Measurements from ENCODE around the gene NT5DC4. TPM values are rescaled to one million over a fixed set of nuclear protein-coding genes. Genes with fewer than 3 reads are reported as not detected.

The NT5DC4 gene
- total RNA-seq: not detected in 2 replicates
- long read RNA-seq, partial matches to known transcripts: 0 of 2 reads
- long read RNA-seq, other reads (novel, unspliced or antisense): 2 of 2 reads

DNA sequence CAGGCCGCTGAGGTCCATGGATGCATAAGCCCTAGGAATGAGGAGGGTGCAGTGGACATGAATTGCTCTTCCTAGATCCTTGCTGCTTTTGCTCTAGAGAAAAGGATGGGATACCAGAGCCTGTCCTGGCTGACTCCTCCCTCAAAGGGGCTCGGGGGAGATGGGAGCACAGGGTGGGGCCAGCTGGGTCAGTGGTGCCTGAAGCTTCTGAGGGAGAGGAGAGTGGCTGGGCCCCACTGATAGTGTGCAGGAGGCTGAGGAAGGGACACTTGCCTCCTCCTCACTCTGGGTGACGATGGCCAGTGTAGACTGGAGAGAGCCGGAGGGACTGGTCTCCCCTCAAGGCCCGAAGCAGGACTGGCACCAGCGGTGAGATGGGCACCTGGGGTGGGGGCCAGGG is at the start of gene NT5DC4:
NT5DC4 (plus strand) TSS at position 236 of the 400 bp plus-strand sequence; CDS start at position 296, 60 bp downstream.
- no peak for DNase-seq (ENCODE audit: low read depth, low spot score)
- no peaks in the 10 kb centered on the region for H3K36me3 Mint-ChIP-seq (ENCODE audit: low read depth)
- H3K9me3 Mint-ChIP-seq: no peaks in the 10 kb centered on the region
- TF ChIP-seq, protein P1, sequence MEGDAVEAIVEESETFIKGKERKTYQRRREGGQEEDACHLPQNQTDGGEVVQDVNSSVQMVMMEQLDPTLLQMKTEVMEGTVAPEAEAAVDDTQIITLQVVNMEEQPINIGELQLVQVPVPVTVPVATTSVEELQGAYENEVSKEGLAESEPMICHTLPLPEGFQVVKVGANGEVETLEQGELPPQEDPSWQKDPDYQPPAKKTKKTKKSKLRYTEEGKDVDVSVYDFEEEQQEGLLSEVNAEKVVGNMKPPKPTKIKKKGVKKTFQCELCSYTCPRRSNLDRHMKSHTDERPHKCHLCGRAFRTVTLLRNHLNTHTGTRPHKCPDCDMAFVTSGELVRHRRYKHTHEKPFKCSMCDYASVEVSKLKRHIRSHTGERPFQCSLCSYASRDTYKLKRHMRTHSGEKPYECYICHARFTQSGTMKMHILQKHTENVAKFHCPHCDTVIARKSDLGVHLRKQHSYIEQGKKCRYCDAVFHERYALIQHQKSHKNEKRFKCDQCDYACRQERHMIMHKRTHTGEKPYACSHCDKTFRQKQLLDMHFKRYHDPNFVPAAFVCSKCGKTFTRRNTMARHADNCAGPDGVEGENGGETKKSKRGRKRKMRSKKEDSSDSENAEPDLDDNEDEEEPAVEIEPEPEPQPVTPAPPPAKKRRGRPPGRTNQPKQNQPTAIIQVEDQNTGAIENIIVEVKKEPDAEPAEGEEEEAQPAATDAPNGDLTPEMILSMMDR (conservative IDR thresholded peaks at IDR 0.05): no peak
- H3K4me3 Mint-ChIP-seq: no peak within 1 kb of the TSS
- H3K27me3 Mint-ChIP-seq (ENCODE audit: low read depth): peaks cover 3% of the 10 kb centered on the region
- H3K27ac Mint-ChIP-seq (ENCODE audit: unreplicated experiment): peak within 1 kb of the TSS; percentile 8
- H3K4me1 Mint-ChIP-seq: no peaks in the 10 kb centered on the region

- Mint-ChIP-seq H3K27me3 (ENCODE audit: low read depth) (no peaks in the 10 kb centered on the region), H3K27ac (ENCODE audit: unreplicated experiment) (no peak overlapping the region), H3K4me3 (no peak overlapping the region), H3K4me1 (peaks cover 3% of the 10 kb centered on the region), H3K9me3 (peaks cover 2% of the 10 kb centered on the region), H3K36me3 (ENCODE audit: low read depth) (no peaks in the 10 kb centered on the region)
- DNase-seq (ENCODE audit: low read depth, low spot score): no peak
- TF ChIP-seq, protein P1 (conservative IDR thresholded peaks at IDR 0.05): no peak
Observed at GRCh38 chr2:112671801-112672200, 49.0 kb upstream of the NT5DC4 start.

- Mint-ChIP-seq H3K4me1 (peaks cover 3% of the 10 kb centered on the region), H3K27me3 (ENCODE audit: low read depth) (no peaks in the 10 kb centered on the region), H3K27ac (ENCODE audit: unreplicated experiment) (no peak overlapping the region), H3K4me3 (no peak overlapping the region), H3K9me3 (peaks cover 2% of the 10 kb centered on the region), H3K36me3 (ENCODE audit: low read depth) (no peaks in the 10 kb centered on the region)
- DNase-seq (ENCODE audit: low read depth, low spot score): no peak
- TF ChIP-seq, protein P1 (conservative IDR thresholded peaks at IDR 0.05): no peak
Observed at GRCh38 chr2:112673008-112673407, 47.8 kb upstream of the NT5DC4 start.

- DNase-seq (ENCODE audit: low read depth, low spot score): no peak
- Mint-ChIP-seq H3K9me3 (peaks cover 2% of the 10 kb centered on the region), H3K36me3 (ENCODE audit: low read depth) (no peaks in the 10 kb centered on the region), H3K27me3 (ENCODE audit: low read depth) (no peaks in the 10 kb centered on the region), H3K4me3 (no peak overlapping the region), H3K4me1 (peaks cover 3% of the 10 kb centered on the region), H3K27ac (ENCODE audit: unreplicated experiment) (no peak overlapping the region)
- TF ChIP-seq, protein P1 (conservative IDR thresholded peaks at IDR 0.05): no peak
Observed at GRCh38 chr2:112674229-112674628, 46.6 kb upstream of the NT5DC4 start.

DNA sequence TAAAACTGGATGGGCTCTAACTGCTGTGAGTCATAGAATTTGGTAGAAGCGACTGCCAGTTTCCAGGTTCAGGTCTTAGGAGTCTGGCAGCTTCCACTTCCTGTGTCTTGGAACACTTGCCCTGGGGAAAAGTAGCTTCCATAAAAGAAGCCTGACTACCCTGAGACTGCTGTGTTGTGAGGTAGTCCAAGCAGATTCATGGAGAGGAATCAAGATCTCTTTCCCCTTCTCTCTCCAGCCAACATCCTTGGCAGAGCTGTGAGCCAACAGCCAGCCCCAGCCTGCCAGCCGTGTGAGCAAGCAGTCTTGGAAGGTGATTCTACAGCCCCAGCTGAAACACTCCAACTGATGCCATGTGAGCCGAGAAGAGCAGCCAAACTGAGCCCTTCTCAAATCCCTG is 41.3 kb upstream of the NT5DC4 start:
- Mint-ChIP-seq H3K27me3 (ENCODE audit: low read depth) (no peaks in the 10 kb centered on the region), H3K4me3 (no peak overlapping the region), H3K36me3 (ENCODE audit: low read depth) (no peaks in the 10 kb centered on the region), H3K9me3 (peaks cover 2% of the 10 kb centered on the region), H3K27ac (ENCODE audit: unreplicated experiment) (no peak overlapping the region), H3K4me1 (no peaks in the 10 kb centered on the region)
- no peak for DNase-seq (ENCODE audit: low read depth, low spot score)
- TF ChIP-seq, protein P1 (conservative IDR thresholded peaks at IDR 0.05): no peak
